22Rv1 (cell line): ENCODE results near the gene GRIA1.

Source experiments
- CTCF ChIP-seq: fragments of 450-650 bp; IDR thresholded peaks from 2 replicates; pipeline ENCODE4 v1.5.1; 2017; ENCODE audit warnings: mild to moderate bottlenecking
- ZFX ChIP-seq: fragments of 450-650 bp; IDR thresholded peaks from 2 replicates; pipeline ENCODE4 v1.6.1; 2017; ENCODE audit warnings: antibody characterized with exemption, borderline replicate concordance

DNA sequence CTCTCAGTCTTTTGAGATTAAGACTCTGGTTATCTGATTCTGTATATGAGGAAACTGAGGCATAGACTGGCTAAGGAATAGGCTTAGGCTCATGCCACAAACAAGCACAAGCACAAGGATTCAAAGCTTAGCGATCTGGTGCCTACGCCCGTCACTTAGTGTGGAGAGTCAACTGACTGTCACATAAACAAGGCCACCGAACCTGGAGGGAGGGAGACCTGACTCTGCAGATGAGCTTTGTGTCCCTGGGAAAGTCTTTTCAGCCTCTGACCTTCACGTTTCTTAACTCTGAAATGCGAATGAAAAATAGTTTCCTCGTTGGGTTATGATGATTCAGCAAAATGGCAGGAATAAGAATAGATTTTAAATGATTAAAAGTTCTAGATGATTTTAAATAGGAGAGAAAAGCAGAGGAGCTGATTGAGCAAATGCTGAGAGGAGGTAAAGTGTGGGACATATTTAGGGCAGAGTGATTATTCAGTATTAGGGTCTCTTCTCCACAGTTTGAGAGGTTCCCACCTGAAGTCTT, 135.4 kb downstream of the GRIA1 start:
- no peak for TF ChIP-seq CTCF
- TF ChIP-seq ZFX, result no peak
